Measurements from ENCODE around the gene DDHD1. TPM values are rescaled to one million over a fixed set of nuclear protein-coding genes. Genes with fewer than 3 reads are reported as not detected.

The DDHD1 gene
- polyA plus RNA-seq, 1 donor (not counting 4 experiments of a cell fraction or from before 2014, with no cell fraction given), result 10.4 TPM

- no peaks in the 10 kb centered on the region for H3K9me1 ChIP-seq (ENCODE audit: control insufficient read depth, extremely low read depth, insufficient read depth, low read length)
- H3K4me1 ChIP-seq (ENCODE audit: control insufficient read depth, extremely low read depth, insufficient read depth, low read length), result peaks cover 12% of the 10 kb centered on the region
- dilution Hi-C loops (cut with MboI; ENCODE audit: extremely low pct_ligation_motif_present, low sequenced_read_pairs), result no loop called here
- no peaks in the 10 kb centered on the region for H3K79me2 ChIP-seq (ENCODE audit: control insufficient read depth, insufficient read depth, low read length)
- H3K27me3 ChIP-seq (ENCODE audit: control insufficient read depth, extremely low read depth, insufficient read depth, low read length), result no peaks in the 10 kb centered on the region
- no peak overlapping the region for H3K4me3 ChIP-seq (ENCODE audit: control insufficient read depth in 2 of 3, extremely low read depth in 1 of 3, insufficient read depth in 2 of 3, low read depth in 1 of 3, low read length in 3 of 3)
- DNase-seq (ENCODE audit: low read depth, low spot score), result no peak
- H3K27ac ChIP-seq (ENCODE audit: control insufficient read depth, insufficient read depth, low read length), result no peak overlapping the region
- no peaks in the 10 kb centered on the region for H3K9me3 ChIP-seq (ENCODE audit: control insufficient read depth, low read depth, low read length)
- no peak for FAIRE-seq
- H2AFZ ChIP-seq (ENCODE audit: control insufficient read depth, low read length), result no peak overlapping the region
- H4K20me1 ChIP-seq (ENCODE audit: control insufficient read depth, extremely low read depth, insufficient read depth, low read length), result no peaks in the 10 kb centered on the region
- no peak overlapping the region for H3K9ac ChIP-seq (ENCODE audit: control insufficient read depth, extremely low read depth, insufficient read depth, low read length)
- no peak for TF ChIP-seq EZH2 (IDR thresholded peaks at IDR 0.05; ENCODE audit: low read length)
- TF ChIP-seq CTCF (optimal IDR thresholded peaks at IDR 0.05 in 1 of 3, IDR thresholded peaks at IDR 0.05 in 1 of 3, conservative IDR thresholded peaks at IDR 0.05 in 1 of 3; ENCODE audit: extremely low read depth in 1 of 3, insufficient read depth in 2 of 3, low read length in 3 of 3), result no peak
- no peaks in the 10 kb centered on the region for H3K36me3 ChIP-seq (ENCODE audit: control insufficient read depth in 2 of 2, extremely low read depth in 1 of 2, insufficient read depth in 2 of 2, low read length in 2 of 2)
- H3K4me2 ChIP-seq (ENCODE audit: control insufficient read depth, extremely low read depth, insufficient read depth, low read depth, low read length), result no peak overlapping the region
Observed at GRCh38 chr14:53027562-53027961, 125.6 kb downstream of the DDHD1 start.

GRCh38 chr14:53027041-53027440 lies 126.1 kb downstream of the DDHD1 start:
- Histone ChIP-seq H2AFZ (ENCODE audit: control insufficient read depth, low read length) (no peak overlapping the region), H3K9me1 (ENCODE audit: control insufficient read depth, extremely low read depth, insufficient read depth, low read length) (no peaks in the 10 kb centered on the region), H3K36me3 (ENCODE audit: control insufficient read depth in 2 of 2, extremely low read depth in 1 of 2, insufficient read depth in 2 of 2, low read length in 2 of 2) (no peaks in the 10 kb centered on the region), H3K79me2 (ENCODE audit: control insufficient read depth, insufficient read depth, low read length) (no peaks in the 10 kb centered on the region), H3K9me3 (ENCODE audit: control insufficient read depth, low read depth, low read length) (no peaks in the 10 kb centered on the region), H3K27me3 (ENCODE audit: control insufficient read depth, extremely low read depth, insufficient read depth, low read length) (no peaks in the 10 kb centered on the region), H3K9ac (ENCODE audit: control insufficient read depth, extremely low read depth, insufficient read depth, low read length) (no peak overlapping the region), H3K27ac (ENCODE audit: control insufficient read depth, insufficient read depth, low read length) (no peak overlapping the region), H4K20me1 (ENCODE audit: control insufficient read depth, extremely low read depth, insufficient read depth, low read length) (no peaks in the 10 kb centered on the region), H3K4me2 (ENCODE audit: control insufficient read depth, extremely low read depth, insufficient read depth, low read depth, low read length) (no peak overlapping the region), H3K4me3 (ENCODE audit: control insufficient read depth in 2 of 3, extremely low read depth in 1 of 3, insufficient read depth in 2 of 3, low read depth in 1 of 3, low read length in 3 of 3) (no peak overlapping the region), H3K4me1 (ENCODE audit: control insufficient read depth, extremely low read depth, insufficient read depth, low read length) (peaks cover 10% of the 10 kb centered on the region)
- dilution Hi-C loops (cut with MboI; ENCODE audit: extremely low pct_ligation_motif_present, low sequenced_read_pairs), result no loop called here
- no peak for DNase-seq (ENCODE audit: low read depth, low spot score)
- TF ChIP-seq EZH2 (IDR thresholded peaks at IDR 0.05; ENCODE audit: low read length) (no peak), CTCF (optimal IDR thresholded peaks at IDR 0.05 in 1 of 3, IDR thresholded peaks at IDR 0.05 in 1 of 3, conservative IDR thresholded peaks at IDR 0.05 in 1 of 3; ENCODE audit: extremely low read depth in 1 of 3, insufficient read depth in 2 of 3, low read length in 3 of 3) (no peak)
- FAIRE-seq, result no peak
